Breast epithelium (tissue), 3 donors: ENCODE measurements around the gene LDAF1.

ENCODE experiments used
- POLR2A ChIP-seq: fragments of 450-650 bp; IDR thresholded peaks from one replicate; pipeline ENCODE4 v1.6.1; 2016; ENCODE audit warnings: antibody characterized with exemption, mild to moderate bottlenecking, moderate library complexity
- POLR2AphosphoS5 ChIP-seq, 3 donors: sonication (generic); formaldehyde crosslinking; IDR thresholded peaks; one replicate each; pipeline ENCODE4 v1.6.1; 2017; ENCODE audit warnings: antibody characterized with exemption in 3 of 3

DNA sequence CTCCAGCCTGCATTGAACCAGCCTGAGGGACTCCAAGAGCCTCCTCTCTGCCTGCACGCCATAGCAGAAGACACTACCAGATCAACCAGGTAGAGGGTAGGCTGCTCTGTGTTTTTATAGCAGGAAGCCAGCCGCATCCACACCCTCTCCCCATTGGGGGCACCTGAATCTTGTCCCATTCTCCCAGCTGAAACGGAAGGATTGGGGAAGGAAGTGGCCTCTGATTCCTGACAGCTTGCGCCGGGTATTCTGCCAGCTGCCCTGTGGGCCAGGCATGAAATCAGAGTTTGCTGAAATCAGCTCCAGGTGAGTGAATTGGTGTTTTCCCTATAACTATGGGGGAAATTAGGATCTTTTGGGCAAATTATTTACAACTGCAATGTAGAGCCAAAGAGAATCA is 53.0 kb downstream of the LDAF1 start, which contains the start of gene ZP2:
- TF ChIP-seq POLR2A (no peak), POLR2AphosphoS5 (IDR thresholded peaks at IDR 0.05) (no peak)
